ENCODE measurements around the gene BICD2. TPM values are rescaled to one million over a fixed set of nuclear protein-coding genes. Genes with fewer than 3 reads are reported as not detected.

Gene BICD2
- total RNA-seq, 6 donors from 2014 or later: 33.8 to 50.1 (median 45.1) TPM

DNA sequence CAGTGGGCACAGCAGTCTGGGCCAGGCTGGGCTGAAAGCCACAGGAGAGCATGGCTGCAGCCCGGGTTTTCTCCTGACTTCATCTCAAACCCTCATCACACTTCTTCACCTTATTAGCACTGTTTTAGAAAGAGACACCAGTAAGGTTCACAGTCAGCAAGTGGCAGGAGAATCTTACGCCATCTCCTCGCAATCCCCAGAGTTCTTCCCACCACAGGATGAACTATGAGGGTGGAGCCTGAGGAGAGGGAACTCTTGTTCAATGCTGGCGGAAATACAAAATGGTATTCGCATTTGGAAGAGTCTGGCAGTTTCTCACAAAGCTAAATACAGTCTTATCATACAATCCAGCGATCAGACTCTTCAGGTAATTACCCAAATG, 14.7 kb downstream of the BICD2 start:
- no peaks in the 10 kb centered on the region for H3K36me3 ChIP-seq
- TF ChIP-seq POLR2AphosphoS5 (IDR thresholded peaks at IDR 0.05) (no peak), EP300 (IDR thresholded peaks at IDR 0.05) (no peak), POLR2A (IDR thresholded peaks at IDR 0.05) (no peak)
- TF ChIP-seq, protein P1, sequence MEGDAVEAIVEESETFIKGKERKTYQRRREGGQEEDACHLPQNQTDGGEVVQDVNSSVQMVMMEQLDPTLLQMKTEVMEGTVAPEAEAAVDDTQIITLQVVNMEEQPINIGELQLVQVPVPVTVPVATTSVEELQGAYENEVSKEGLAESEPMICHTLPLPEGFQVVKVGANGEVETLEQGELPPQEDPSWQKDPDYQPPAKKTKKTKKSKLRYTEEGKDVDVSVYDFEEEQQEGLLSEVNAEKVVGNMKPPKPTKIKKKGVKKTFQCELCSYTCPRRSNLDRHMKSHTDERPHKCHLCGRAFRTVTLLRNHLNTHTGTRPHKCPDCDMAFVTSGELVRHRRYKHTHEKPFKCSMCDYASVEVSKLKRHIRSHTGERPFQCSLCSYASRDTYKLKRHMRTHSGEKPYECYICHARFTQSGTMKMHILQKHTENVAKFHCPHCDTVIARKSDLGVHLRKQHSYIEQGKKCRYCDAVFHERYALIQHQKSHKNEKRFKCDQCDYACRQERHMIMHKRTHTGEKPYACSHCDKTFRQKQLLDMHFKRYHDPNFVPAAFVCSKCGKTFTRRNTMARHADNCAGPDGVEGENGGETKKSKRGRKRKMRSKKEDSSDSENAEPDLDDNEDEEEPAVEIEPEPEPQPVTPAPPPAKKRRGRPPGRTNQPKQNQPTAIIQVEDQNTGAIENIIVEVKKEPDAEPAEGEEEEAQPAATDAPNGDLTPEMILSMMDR (IDR thresholded peaks at IDR 0.05): no peak
- DNase-seq (no peak), ATAC-seq (ENCODE audit: low FRiP score in 2 of 2) (peak in 1 of 2 donors; percentile 40)
- 50 to 75% methylated on average over 6 of the region's 6 CpGs for WGBS, 2 donors
- H3K27ac ChIP-seq: peak overlapping the region in 3 of 4 donors; percentile 31 to 58 (median 55)
- no peaks in the 10 kb centered on the region for H3K9me3 ChIP-seq
- no peak overlapping the region for H3K4me3 ChIP-seq
- H3K4me1 ChIP-seq: peaks cover 50 to 93% (median 56%) of the 10 kb centered on the region in 4 donors
- H3K27me3 ChIP-seq: no peaks in the 10 kb centered on the region

DNA sequence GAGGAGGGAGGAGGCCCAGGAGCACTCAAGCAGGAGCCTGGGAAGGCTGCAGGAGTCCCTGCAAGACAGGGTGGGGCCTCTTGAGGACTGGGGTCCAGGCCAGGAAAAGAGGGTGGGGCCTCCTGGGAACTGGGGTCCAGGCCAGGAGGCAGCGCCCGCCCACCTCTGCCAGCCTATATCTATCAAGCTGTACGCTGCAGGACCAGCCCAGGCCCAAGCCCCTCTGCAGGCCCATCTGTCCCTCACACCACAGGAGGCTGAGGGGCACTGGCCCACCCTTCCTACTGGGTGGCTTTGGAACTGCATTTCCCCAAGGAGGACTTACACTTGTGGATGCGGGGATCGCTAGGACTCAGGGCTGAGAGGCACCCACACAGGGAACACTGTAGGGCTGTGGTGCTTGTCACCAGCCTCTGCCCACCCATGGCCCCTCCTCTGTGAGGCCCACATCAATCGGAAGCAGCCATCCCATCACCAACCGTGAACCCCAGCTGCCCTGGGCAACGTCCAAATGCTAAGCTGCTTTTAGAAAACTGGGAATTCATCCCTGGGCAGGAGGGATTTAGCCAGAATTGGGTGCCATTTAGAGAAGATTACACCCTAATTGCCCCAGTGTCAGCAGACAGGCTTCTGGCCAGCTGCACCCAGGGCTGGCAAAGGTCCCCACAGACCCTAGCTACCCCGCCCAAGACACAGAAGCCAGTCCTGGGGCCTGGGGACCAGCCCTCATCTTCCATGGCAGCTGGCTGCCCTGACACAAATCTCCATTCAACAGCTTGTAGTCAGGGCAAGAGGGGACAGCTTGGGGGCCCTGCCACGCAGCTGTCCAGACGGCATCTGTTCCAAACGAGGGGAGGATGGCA, 15.3 kb downstream of the BICD2 start:
- TF ChIP-seq POLR2A (IDR thresholded peaks at IDR 0.05) (no peak), POLR2AphosphoS5 (IDR thresholded peaks at IDR 0.05) (no peak), EP300 (IDR thresholded peaks at IDR 0.05) (no peak)
- TF ChIP-seq, protein P1 (IDR thresholded peaks at IDR 0.05): no peak
- DNase-seq (peak in 1 of 2 donors; percentile 24), ATAC-seq (ENCODE audit: low FRiP score in 2 of 2) (peak in 1 of 2 donors; percentile 13)
- Histone ChIP-seq H3K27me3 (no peaks in the 10 kb centered on the region), H3K36me3 (no peaks in the 10 kb centered on the region), H3K9me3 (no peaks in the 10 kb centered on the region), H3K4me1 (peaks cover 50 to 93% (median 57%) of the 10 kb centered on the region in 4 donors), H3K27ac (peak overlapping the region in 3 of 4 donors; percentile 31 to 58 (median 55)), H3K4me3 (no peak overlapping the region)
- WGBS, 2 donors: 58 to 68% methylated on average over 8 to 11 of the region's 12 CpGs

DNA sequence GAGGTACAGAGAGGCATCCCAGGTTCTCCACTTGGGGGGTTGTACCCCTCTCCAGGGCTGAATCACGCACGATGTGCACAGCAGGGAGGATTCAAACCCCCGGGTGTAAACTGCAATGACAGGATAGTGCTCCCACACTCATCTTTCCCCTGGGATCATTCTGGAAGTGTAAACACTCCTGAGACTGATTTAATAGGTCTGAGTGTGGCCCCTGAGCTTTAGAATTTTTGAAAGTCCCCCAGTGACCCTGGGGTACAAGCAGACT, 16.5 kb downstream of the BICD2 start:
- 20 to 70% methylated on average over 1 to 3 of the region's 3 CpGs for WGBS, 2 donors

DNA sequence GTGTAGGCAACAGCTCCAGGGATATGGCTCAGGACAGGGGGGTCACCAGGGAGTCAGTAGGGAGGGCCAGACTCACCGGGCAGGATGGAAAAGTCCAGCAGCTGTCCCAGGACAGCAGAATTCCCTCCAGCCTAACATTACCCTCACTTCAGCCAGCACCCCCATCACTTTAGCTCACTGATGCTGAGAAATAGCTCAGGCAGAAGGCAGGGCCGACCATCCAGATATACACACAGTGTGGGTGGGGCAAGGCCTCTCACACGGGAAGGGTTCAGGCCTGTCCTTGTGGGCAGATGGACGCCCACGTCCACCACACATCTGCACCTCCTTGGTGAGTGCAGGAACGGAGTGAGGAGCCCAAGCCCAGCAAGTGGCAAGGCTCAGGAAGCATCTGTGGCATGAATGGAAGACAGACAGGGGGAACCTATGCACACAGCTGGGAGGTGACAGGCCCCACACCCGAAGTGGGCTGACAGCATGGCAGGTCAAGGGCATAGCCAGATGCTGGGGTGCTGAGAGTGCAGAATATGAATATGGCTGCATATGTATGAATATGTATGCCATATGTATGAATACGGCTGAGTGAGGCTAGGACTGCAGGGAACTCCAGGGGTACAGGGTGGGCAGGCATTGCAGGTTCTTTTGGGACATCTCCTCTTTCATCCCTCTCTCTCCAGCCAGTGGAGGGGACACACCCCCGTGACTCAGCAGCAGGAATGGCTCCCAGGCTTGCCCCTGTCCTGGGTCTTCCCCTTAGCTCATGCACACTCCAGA, 17.0 kb downstream of the BICD2 start:
- 61 to 63% methylated on average over 6 to 9 of the region's 9 CpGs for WGBS, 2 donors
- TF ChIP-seq POLR2A (IDR thresholded peaks at IDR 0.05) (no peak), EP300 (IDR thresholded peaks at IDR 0.05) (no peak), POLR2AphosphoS5 (IDR thresholded peaks at IDR 0.05) (no peak)
- TF ChIP-seq, protein P1 (IDR thresholded peaks at IDR 0.05): no peak
- Histone ChIP-seq H3K9me3 (no peaks in the 10 kb centered on the region), H3K36me3 (no peaks in the 10 kb centered on the region), H3K27ac (peak overlapping the region in 3 of 4 donors; percentile 20 to 60 (median 52)), H3K27me3 (no peaks in the 10 kb centered on the region), H3K4me1 (peaks cover 48 to 92% (median 52%) of the 10 kb centered on the region in 4 donors), H3K4me3 (no peak overlapping the region)
- ATAC-seq (ENCODE audit: low FRiP score in 2 of 2): peak in 1 of 2 donors; percentile 58
- no peak for DNase-seq

More for the DNA sequence above, 16.5 kb downstream of the BICD2 start:
- no peak for ATAC-seq (ENCODE audit: low FRiP score in 2 of 2)
- TF ChIP-seq EP300 (IDR thresholded peaks at IDR 0.05) (no peak), POLR2A (IDR thresholded peaks at IDR 0.05) (no peak), POLR2AphosphoS5 (IDR thresholded peaks at IDR 0.05) (no peak)
- TF ChIP-seq, protein P1 (IDR thresholded peaks at IDR 0.05): no peak
- H3K9me3 ChIP-seq: no peaks in the 10 kb centered on the region
- DNase-seq: no peak
- H3K4me1 ChIP-seq: peaks cover 49 to 92% (median 56%) of the 10 kb centered on the region in 4 donors
- H3K27me3 ChIP-seq: no peaks in the 10 kb centered on the region
- H3K4me3 ChIP-seq: no peak overlapping the region
- no peaks in the 10 kb centered on the region for H3K36me3 ChIP-seq
- H3K27ac ChIP-seq: peak overlapping the region in 1 of 4 donors; percentile 20

All from upper lobe of left lung (tissue), 6 donors.